Tibial artery (tissue), 4 donors: Measurements from ENCODE around the gene TFPI2.

ENCODE experiments used
- DNase-seq, 2 donors: peaks; one replicate each; pipeline ENCODE4 v3.0.0-alpha.2; 2019
- H3K27ac ChIP-seq, 2 donors: fragments of 200-600 bp; sonication (generic) in 1 of 2; 1 replicate in 1 of 2; 2 replicates in 1 of 2; pipeline ENCODE4 v1.5.1; 2018 to 2019; ENCODE audit warnings: mild to moderate bottlenecking in 1 of 2
- H3K27me3 ChIP-seq, 2 donors: fragments of 200-600 bp; sonication (generic) in 1 of 2; one replicate each; pipeline versions ENCODE4 v1.5.1 to v1.6.0; 2016 to 2019
- H3K36me3 ChIP-seq, 3 donors: fragments of 200-600 bp; sonication (generic) in 2 of 3; one replicate each; pipeline ENCODE4 v1.5.1; 2016 to 2019; ENCODE audit warnings: mild to moderate bottlenecking in 2 of 3
- H3K4me1 ChIP-seq, 4 donors: fragments of 200-600 bp; sonication (generic) in 2 of 4; 1 replicate in 3 of 4; 2 replicates in 1 of 4; pipeline ENCODE4 v1.5.1; 2016 to 2019
- H3K4me3 ChIP-seq, 2 donors: fragments of 200-600 bp; sonication (generic) in 1 of 2; 1 replicate in 1 of 2; 2 replicates in 1 of 2; pipeline ENCODE4 v1.5.1; 2018 to 2019; ENCODE audit warnings: mild to moderate bottlenecking in 2 of 2
- H3K9me3 ChIP-seq, 3 donors: fragments of 200-600 bp; sonication (generic) in 1 of 3; one replicate each; pipeline ENCODE4 v1.5.1; 2016 to 2019
- CTCF ChIP-seq, 2 experiments: fragments of 200-600 bp in 1 of 2; fragments of 450-650 bp in 1 of 2; IDR thresholded peaks; one replicate each; pipeline ENCODE4 v1.5.1; 2017 to 2019; ENCODE audit warnings: antibody characterized with exemption in 2 of 2, mild to moderate bottlenecking in 1 of 2, moderate library complexity in 1 of 2
- intact Hi-C: fragments of 100-400 bp; cut with DNase I; formaldehyde crosslinking; loops from one replicate; pipeline ENCODE4 v1.15.0; 2023; ENCODE audit warnings: low total_unique reads

TFPI2 gene

GRCh38 chr7:93890041-93890463 is 501 bp downstream of the TFPI2 start:
- intact Hi-C loops = loop anchor here (10.0 kb wide), 1 partner anchor 185 kb away; no protein-coding TSS in a partner anchor
- Histone ChIP-seq H3K4me3 (peak overlapping the region; percentile 63), H3K27ac (peak overlapping the region in 1 of 2 donors; percentile 57), H3K27me3 (no peaks in the 10 kb centered on the region), H3K9me3 (no peaks in the 10 kb centered on the region), H3K4me1 (peaks cover 0 to 10% (median 4%) of the 10 kb centered on the region in 4 donors), H3K36me3 (no peaks in the 10 kb centered on the region)
- no peak for TF ChIP-seq CTCF (IDR thresholded peaks at IDR 0.05)
- DNase-seq = peak in 1 of 2 donors; percentile 23

- H3K9me3 ChIP-seq = no peaks in the 10 kb centered on the region
- no peak for TF ChIP-seq CTCF (IDR thresholded peaks at IDR 0.05)
- no peak for DNase-seq
- H3K4me3 ChIP-seq = no peak overlapping the region
- H3K27me3 ChIP-seq = no peaks in the 10 kb centered on the region
- no peaks in the 10 kb centered on the region for H3K36me3 ChIP-seq
- intact Hi-C loops = no loop called here
- peaks cover 0 to 10% (median 4%) of the 10 kb centered on the region in 4 donors for H3K4me1 ChIP-seq
- no peak overlapping the region for H3K27ac ChIP-seq
These were observed 1.3 kb downstream of the TFPI2 start for GRCh38 chr7:93889261-93889660.

GRCh38 chr7:93884541-93884940 is 6.0 kb downstream of the TFPI2 start:
- Histone ChIP-seq H3K36me3 (no peaks in the 10 kb centered on the region), H3K9me3 (no peaks in the 10 kb centered on the region), H3K27ac (no peak overlapping the region), H3K4me3 (no peak overlapping the region), H3K27me3 (no peaks in the 10 kb centered on the region), H3K4me1 (no peaks in the 10 kb centered on the region)
- DNase-seq = no peak
- intact Hi-C loops = no loop called here
- no peak for TF ChIP-seq CTCF (IDR thresholded peaks at IDR 0.05)

GRCh38 chr7:93883917-93884345 is 6.6 kb downstream of the TFPI2 start:
- H3K4me3 ChIP-seq = no peak overlapping the region
- intact Hi-C loops = no loop called here
- no peaks in the 10 kb centered on the region for H3K36me3 ChIP-seq
- no peaks in the 10 kb centered on the region for H3K4me1 ChIP-seq
- DNase-seq = no peak
- no peak overlapping the region for H3K27ac ChIP-seq
- TF ChIP-seq CTCF (IDR thresholded peaks at IDR 0.05) = no peak
- H3K9me3 ChIP-seq = peaks cover 0 to under 1% (median 0%) of the 10 kb centered on the region in 3 donors
- H3K27me3 ChIP-seq = no peaks in the 10 kb centered on the region

GRCh38 chr7:93883078-93883916 is 7.3 kb downstream of the TFPI2 start:
- H3K9me3 ChIP-seq = peaks cover 0 to 6% (median 0%) of the 10 kb centered on the region in 3 donors
- no peak for DNase-seq
- no peak overlapping the region for H3K4me3 ChIP-seq
- H3K27me3 ChIP-seq = no peaks in the 10 kb centered on the region
- no peak for TF ChIP-seq CTCF (IDR thresholded peaks at IDR 0.05)
- H3K36me3 ChIP-seq = no peaks in the 10 kb centered on the region
- H3K4me1 ChIP-seq = no peaks in the 10 kb centered on the region
- intact Hi-C loops = no loop called here
- no peak overlapping the region for H3K27ac ChIP-seq
